BE2C (cell line): ENCODE data around the gene CCDC88A. TPM values are rescaled to one million over a fixed set of nuclear protein-coding genes. Genes with fewer than 3 reads are reported as not detected.

Source experiments
- DNase-seq: peaks from one replicate; pipeline ENCODE4 v3.0.0-alpha.2; 2020
- H3K27me3 ChIP-seq: fragments of 250-450 bp; sonication (Bioruptor Pico); 2 replicates; pipeline ENCODE4 v1.5.1; 2020; ENCODE audit warnings: mild to moderate bottlenecking
- H3K36me3 ChIP-seq: fragments of 250-450 bp; sonication (Bioruptor Pico); 2 replicates; pipeline ENCODE4 v1.5.1; 2020; ENCODE audit warnings: mild to moderate bottlenecking
- H3K4me1 ChIP-seq: fragments of 250-450 bp; sonication (Bioruptor Pico); 2 replicates; pipeline ENCODE4 v1.5.1; 2020
- H3K4me3 ChIP-seq: 2 replicates; pipeline ENCODE4 v1.5.1; 2011; ENCODE audit warnings: low read depth, low read length
- H3K9me3 ChIP-seq: fragments of 250-450 bp; sonication (Bioruptor Pico); 2 replicates; pipeline ENCODE4 v1.5.1; 2020
- CTCF ChIP-seq: IDR thresholded peaks from 2 replicates; pipeline ENCODE4 v1.5.1; 2012; ENCODE audit warnings: mild to moderate bottlenecking, low read depth, low read length
- polyA plus RNA-seq: library from polyadenylated mRNA; unstranded; fragments of >200 nt; gene quantifications from one replicate; pipeline ENCODE4 v1.2.1, GENCODE V29; 2012; ENCODE audit warnings: low read depth, missing spikeins; ENCODE audit not compliant: insufficient read length, insufficient read depth

Gene CCDC88A
- 10.1 TPM for polyA plus RNA-seq

- Histone ChIP-seq H3K4me1 (no peaks in the 10 kb centered on the region), H3K36me3 (no peaks in the 10 kb centered on the region)
- TF ChIP-seq CTCF = no peak
These were observed at the start of gene CCDC88A for GRCh38 chr2:55419679-55420438. Gene CCDC88A (minus strand): TSS chr2:55419856. CDS start chr2:55419079, 777 bp downstream.

GRCh38 chr2:55461679-55462078 lies 42.0 kb upstream of the CCDC88A start:
- Histone ChIP-seq H3K4me3 (no peak overlapping the region), H3K36me3 (no peaks in the 10 kb centered on the region), H3K27me3 (no peaks in the 10 kb centered on the region), H3K9me3 (no peaks in the 10 kb centered on the region), H3K4me1 (no peaks in the 10 kb centered on the region)
- DNase-seq = no peak
- TF ChIP-seq CTCF = no peak

More at GRCh38 chr2:55419679-55420438, at the start of gene CCDC88A:
- no peaks in the 10 kb centered on the region for H3K9me3 ChIP-seq
- H3K4me3 ChIP-seq = peak within 1 kb of the TSS; percentile 84
- peak; percentile 90 for DNase-seq
- no peaks in the 10 kb centered on the region for H3K27me3 ChIP-seq

GRCh38 chr2:55460562-55460961 lies 40.9 kb upstream of the CCDC88A start:
- Histone ChIP-seq H3K4me3 (no peak overlapping the region), H3K27me3 (no peaks in the 10 kb centered on the region), H3K36me3 (no peaks in the 10 kb centered on the region), H3K4me1 (no peaks in the 10 kb centered on the region), H3K9me3 (no peaks in the 10 kb centered on the region)
- no peak for DNase-seq
- TF ChIP-seq CTCF = no peak

GRCh38 chr2:55459714-55460274 lies 40.1 kb upstream of the CCDC88A start:
- Histone ChIP-seq H3K4me1 (no peaks in the 10 kb centered on the region), H3K36me3 (no peaks in the 10 kb centered on the region), H3K9me3 (no peaks in the 10 kb centered on the region), H3K27me3 (no peaks in the 10 kb centered on the region), H3K4me3 (no peak overlapping the region)
- TF ChIP-seq CTCF = no peak
- no peak for DNase-seq

GRCh38 chr2:55459279-55459678 lies 39.6 kb upstream of the CCDC88A start:
- Histone ChIP-seq H3K9me3 (no peaks in the 10 kb centered on the region), H3K4me3 (no peak overlapping the region), H3K36me3 (no peaks in the 10 kb centered on the region), H3K27me3 (no peaks in the 10 kb centered on the region), H3K4me1 (no peaks in the 10 kb centered on the region)
- TF ChIP-seq CTCF = no peak
- DNase-seq = no peak

GRCh38 chr2:55454121-55454520 lies 34.5 kb upstream of the CCDC88A start:
- no peak for DNase-seq
- no peak for TF ChIP-seq CTCF
- no peak overlapping the region for H3K4me3 ChIP-seq
- H3K36me3 ChIP-seq = no peaks in the 10 kb centered on the region
- no peaks in the 10 kb centered on the region for H3K27me3 ChIP-seq
- no peaks in the 10 kb centered on the region for H3K4me1 ChIP-seq
- no peaks in the 10 kb centered on the region for H3K9me3 ChIP-seq
